ENCODE data around the gene CCDC174.

Gene CCDC174

GRCh38 chr3:14680115-14680514 is 28.6 kb downstream of the CCDC174 start:
- ChIA-PET CTCF (no interaction called here), POLR2A (no interaction called here)
- H3K4me3 ChIP-seq (ENCODE audit: low read depth, low read length), result no peak overlapping the region
- H3K4me1 ChIP-seq (ENCODE audit: control insufficient read depth, insufficient read depth, low read length), result no peaks in the 10 kb centered on the region
- no peak overlapping the region for H3K27ac ChIP-seq (ENCODE audit: extremely low read depth, low read depth, low read length)
- no peaks in the 10 kb centered on the region for H3K9me3 ChIP-seq (ENCODE audit: control insufficient read depth, insufficient read depth, low read depth, low read length)
- TF ChIP-seq, protein P1, sequence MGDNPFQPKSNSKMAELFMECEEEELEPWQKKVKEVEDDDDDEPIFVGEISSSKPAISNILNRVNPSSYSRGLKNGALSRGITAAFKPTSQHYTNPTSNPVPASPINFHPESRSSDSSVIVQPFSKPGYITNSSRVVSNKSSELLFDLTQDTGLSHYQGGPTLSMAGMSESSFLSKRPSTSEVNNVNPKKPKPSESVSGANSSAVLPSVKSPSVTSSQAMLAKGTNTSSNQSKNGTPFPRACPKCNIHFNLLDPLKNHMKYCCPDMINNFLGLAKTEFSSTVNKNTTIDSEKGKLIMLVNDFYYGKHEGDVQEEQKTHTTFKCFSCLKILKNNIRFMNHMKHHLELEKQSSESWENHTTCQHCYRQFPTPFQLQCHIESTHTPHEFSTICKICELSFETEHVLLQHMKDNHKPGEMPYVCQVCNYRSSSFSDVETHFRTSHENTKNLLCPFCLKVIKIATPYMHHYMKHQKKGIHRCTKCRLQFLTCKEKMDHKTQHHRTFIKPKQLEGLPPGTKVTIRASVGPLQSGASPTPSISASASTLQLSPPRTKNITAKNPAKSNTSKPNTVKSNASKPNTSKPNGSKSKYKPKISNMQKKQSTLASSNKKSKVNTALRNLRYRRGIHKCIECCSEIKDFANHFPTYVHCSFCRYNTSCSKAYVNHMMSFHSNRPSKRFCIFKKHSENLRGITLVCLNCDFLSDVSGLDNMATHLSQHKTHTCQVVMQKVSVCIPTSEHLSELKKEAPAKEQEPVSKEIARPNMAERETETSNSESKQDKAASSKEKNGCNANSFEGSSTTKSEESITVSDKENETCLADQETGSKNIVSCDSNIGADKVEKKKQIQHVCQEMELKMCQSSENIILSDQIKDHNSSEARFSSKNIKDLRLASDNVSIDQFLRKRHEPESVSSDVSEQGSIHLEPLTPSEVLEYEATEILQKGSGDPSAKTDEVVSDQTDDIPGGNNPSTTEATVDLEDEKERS (tag by site-specific recombination; IDR thresholded peaks at IDR 0.05), result 0 out of 2 replicates have a peak, but pooled peaks have one; percentile 38
- TF ChIP-seq ZNF146 (tag by site-specific recombination; IDR thresholded peaks at IDR 0.05), result peak; percentile 91
- TF ChIP-seq, protein P2, sequence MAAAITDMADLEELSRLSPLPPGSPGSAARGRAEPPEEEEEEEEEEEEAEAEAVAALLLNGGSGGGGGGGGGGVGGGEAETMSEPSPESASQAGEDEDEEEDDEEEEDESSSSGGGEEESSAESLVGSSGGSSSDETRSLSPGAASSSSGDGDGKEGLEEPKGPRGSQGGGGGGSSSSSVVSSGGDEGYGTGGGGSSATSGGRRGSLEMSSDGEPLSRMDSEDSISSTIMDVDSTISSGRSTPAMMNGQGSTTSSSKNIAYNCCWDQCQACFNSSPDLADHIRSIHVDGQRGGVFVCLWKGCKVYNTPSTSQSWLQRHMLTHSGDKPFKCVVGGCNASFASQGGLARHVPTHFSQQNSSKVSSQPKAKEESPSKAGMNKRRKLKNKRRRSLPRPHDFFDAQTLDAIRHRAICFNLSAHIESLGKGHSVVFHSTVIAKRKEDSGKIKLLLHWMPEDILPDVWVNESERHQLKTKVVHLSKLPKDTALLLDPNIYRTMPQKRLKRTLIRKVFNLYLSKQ (tag by site-specific recombination; IDR thresholded peaks at IDR 0.05; ENCODE audit: borderline replicate concordance), result no peak
- H3K36me3 ChIP-seq (ENCODE audit: control insufficient read depth in 2 of 2, insufficient read depth in 1 of 2, low read length in 2 of 2), result peaks cover 0 to 12% of the 10 kb centered on the region in 2 experiments; a peak in 1 of 3 replicates

GRCh38 chr3:14680716-14681115 is 29.2 kb downstream of the CCDC174 start:
- POLR2A ChIA-PET, result no interaction called here
- Histone ChIP-seq H3K9me3 (ENCODE audit: control insufficient read depth, insufficient read depth, low read depth, low read length) (no peaks in the 10 kb centered on the region), H3K36me3 (ENCODE audit: control insufficient read depth in 2 of 2, insufficient read depth in 1 of 2, low read length in 2 of 2) (peaks cover 0 to 10% of the 10 kb centered on the region in 2 experiments; a peak in 1 of 3 replicates), H3K4me1 (ENCODE audit: control insufficient read depth, insufficient read depth, low read length) (no peaks in the 10 kb centered on the region), H3K27ac (ENCODE audit: extremely low read depth, low read depth, low read length) (no peak overlapping the region), H3K4me3 (ENCODE audit: low read depth, low read length) (no peak overlapping the region)
- CTCF ChIA-PET, result interaction anchor here (0.6 kb wide), 1 partner anchor 135 kb away, joined by 3 read pairs; no protein-coding TSS in a partner anchor
- no peak for TF ChIP-seq ZFP69B (tag by site-specific recombination; IDR thresholded peaks at IDR 0.05)
- TF ChIP-seq REST (tag by site-specific recombination; IDR thresholded peaks at IDR 0.05), result no peak
- TF ChIP-seq ZSCAN23 (tag by site-specific recombination; IDR thresholded peaks at IDR 0.05), result no peak
- TF ChIP-seq ZNF174 (tag by site-specific recombination; IDR thresholded peaks at IDR 0.05), result no peak
- no peak for TF ChIP-seq ZBTB1 (tag by site-specific recombination; IDR thresholded peaks at IDR 0.05)
- no peak for TF ChIP-seq ZNF248 (tag by site-specific recombination; IDR thresholded peaks at IDR 0.05)

- ChIA-PET CTCF (no interaction called here), POLR2A (no interaction called here)
- no peak overlapping the region for H3K27ac ChIP-seq (ENCODE audit: extremely low read depth, low read depth, low read length)
- no peak overlapping the region for H3K4me3 ChIP-seq (ENCODE audit: low read depth, low read length)
- 0 out of 2 replicates have a peak, but pooled peaks have one; percentile 62 for TF ChIP-seq SCRT2 (tag by site-specific recombination; IDR thresholded peaks at IDR 0.05)
- no peak for TF ChIP-seq ZNF571 (tag by site-specific recombination; IDR thresholded peaks at IDR 0.05)
- peaks cover 0 to 6% of the 10 kb centered on the region in 2 experiments; a peak in 1 of 3 replicates for H3K36me3 ChIP-seq (ENCODE audit: control insufficient read depth in 2 of 2, insufficient read depth in 1 of 2, low read length in 2 of 2)
- H3K9me3 ChIP-seq (ENCODE audit: control insufficient read depth, insufficient read depth, low read depth, low read length), result no peaks in the 10 kb centered on the region
- H3K4me1 ChIP-seq (ENCODE audit: control insufficient read depth, insufficient read depth, low read length), result no peaks in the 10 kb centered on the region
Measured at GRCh38 chr3:14684447-14684846, 32.9 kb downstream of the CCDC174 start.

Data from HEK293 (cell line).